DMS153 treated with DMSO at 0.1 percent for 48 hours (cell line): ENCODE measurements around the gene PITPNM1.

Experiments used
- DNase-seq: peaks from one replicate; lab custom pipeline; 2025; ENCODE audit not compliant: unreplicated experiment; lab: John Stamatoyannopoulos, UW

Gene PITPNM1

DNA sequence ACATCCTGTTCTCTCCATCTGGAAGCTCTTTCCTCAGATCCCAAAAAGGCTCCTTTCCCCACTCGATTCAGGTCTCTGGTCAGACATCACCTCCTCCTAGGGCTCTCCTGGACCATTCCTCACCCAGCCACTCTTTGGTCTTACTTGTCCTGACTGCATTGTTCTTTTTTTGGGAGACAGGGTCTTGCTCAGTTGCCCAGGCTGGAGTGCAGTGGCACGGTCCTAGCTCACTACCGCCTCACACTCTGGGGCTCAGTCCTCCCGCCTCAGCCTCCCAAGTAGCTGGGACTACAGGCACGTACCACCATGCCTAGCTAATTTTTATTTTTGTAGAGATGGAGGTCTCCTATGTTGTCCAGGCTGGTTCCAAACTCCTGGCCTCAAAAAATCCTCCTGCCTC lies 59.6 kb downstream of the PITPNM1 start:
- DNase-seq, result no peak

DNA sequence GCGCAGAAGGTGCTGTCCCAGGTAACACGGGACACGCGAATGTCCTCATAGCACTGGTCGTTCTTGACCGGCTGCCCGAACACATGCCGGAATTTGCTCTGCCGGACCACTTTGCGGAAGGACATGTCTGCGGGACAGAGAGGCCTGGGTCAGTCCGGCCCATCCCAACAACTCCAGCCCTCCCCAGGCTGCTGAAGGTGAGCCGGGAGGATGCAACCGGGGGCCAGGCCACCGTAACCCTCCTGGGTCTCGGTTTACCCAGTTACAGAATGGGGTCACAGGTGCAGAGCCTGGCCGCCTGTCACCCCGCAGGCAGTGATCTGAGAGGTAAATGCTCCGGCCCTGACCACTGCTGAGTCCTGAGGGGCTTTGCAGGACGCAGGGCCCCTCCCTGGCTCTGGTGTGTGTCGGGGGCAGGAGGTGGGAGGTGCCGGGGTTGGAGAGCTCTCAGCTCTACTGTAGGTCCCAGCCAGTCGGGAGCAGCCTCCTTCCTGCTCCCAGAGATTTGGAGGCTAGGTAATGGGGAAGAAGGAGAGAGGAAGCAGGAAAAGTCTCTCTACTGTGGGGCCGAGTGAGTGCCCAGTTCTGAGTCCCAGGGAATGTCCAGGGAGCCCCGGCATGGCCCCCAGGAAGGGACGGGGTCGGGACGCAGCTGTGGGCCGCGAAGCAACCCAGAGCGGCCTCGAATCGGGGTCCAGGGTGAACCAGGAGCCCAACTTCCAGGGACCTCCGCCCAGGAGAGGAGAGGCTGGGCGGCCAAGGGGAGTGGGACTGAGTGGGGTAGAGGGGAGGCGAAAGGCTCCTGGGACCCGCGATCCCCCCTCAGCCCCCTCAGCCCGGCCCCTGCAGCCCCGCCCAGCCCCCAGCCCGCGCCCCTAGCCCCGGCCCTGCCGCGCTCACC lies 62.4 kb downstream of the PITPNM1 start:
- DNase-seq, result no peak
